HG02610 (cell line): ENCODE data around the gene TNFSF8.

Source experiments
- ATAC-seq: cut with Tn5 transposase; IDR thresholded peaks from one replicate; pipeline ENCODE4 v1.9.1; 2021; ENCODE audit warnings: mild to moderate bottlenecking, moderate library complexity; ENCODE audit not compliant: unreplicated experiment

TNFSF8 gene

DNA sequence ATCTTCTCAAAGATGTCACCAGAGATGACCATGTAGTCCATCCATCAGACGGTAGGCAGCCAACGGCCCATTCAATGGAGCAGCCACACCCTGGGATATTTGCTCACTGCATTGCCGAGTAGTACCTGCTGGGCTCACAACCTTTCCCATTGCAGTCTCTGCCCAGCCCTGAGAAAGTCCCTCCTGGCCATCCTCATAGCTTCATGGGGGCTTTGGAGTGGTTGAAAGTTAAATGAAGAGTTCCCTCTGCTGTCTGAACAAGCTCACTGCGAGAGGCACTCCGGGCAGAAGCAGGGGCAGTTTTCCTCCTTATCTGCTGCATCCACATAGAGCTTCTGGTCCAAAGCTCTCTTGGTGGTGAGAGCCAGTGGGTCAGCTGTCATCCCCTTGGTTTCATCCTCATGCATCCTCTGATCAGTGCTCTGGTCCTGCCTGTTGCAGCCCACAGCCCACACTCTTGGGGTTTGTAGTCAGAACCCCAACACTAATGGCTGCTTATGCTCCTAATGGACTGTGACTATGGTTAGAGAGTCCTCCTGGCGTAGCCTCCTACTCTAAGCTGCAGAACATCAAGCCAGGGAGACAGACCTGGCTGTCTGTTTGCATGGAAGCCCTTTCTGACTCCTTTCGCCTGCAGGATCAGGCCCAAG is 23.3 kb downstream of the TNFSF8 start:
- ATAC-seq: no peak

DNA sequence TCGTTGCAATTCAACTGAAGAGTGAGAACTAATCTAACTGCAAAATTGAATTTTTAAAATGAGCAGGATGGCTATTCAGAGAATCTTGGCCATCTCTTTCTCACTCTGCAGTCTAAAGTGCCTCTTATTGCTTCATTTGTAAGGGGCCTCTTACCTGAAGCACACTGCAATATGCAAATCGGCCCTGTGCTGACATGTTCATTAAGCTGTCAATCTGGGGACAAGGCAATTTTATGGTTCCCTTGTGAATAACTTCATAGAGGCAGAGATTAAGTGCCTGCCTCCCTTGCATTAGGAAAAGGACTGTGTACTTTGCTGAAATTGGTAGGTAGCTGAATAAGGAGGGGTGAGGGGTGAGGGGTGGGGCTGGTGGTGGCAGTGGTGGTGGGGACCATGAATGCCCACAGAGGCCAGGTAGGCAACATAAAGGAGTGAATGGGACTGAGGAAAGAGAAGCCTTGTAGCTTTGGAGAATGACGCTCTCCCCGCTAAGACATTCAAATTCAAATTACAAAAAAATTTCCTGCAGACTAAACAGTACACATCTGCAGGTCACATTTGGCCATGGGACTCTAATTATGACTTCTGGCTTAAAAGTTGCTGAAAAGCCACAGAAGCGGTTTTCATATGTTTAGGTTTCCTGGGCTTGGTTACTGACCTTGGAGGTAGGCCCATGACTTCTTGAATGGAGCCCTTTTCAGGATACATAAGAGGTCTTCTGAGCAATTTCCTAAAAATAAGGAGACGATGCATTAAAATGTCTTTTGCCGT is 25.0 kb downstream of the TNFSF8 start:
- ATAC-seq: no peak

DNA sequence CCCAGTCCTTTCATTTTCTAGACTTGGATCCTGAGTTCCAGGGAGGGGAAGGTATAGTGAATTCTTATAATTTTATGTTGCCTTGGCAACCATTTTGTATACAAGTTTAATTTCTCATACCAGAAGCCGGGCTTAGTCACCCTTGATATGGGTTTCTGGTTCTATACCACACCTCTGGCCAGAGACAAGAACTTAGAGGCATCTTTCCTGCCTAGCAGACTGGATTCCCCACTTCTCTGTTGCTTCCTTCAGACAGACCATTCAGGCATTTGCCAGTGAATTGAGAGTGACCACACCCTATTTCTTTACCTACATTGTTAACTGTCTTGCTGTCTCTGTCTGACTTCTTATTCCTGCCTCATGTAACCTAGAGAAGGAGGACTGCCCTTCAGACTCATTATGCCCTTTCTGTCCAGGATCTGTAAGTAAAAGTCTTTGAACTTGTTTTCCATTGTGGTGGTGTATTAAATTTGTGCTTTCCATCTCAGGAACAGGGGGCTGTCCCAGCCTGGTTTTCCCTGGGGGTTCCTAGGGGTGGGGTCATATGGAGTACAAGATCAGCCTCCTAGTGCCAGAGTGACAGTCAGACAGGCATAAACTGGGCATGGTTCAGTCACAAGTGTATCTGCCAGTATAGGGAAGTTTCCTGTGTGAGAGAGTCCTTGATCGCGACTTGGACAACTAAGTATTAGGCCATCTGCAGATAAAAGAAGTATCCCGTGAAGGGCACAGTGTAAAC is 27.4 kb downstream of the TNFSF8 start:
- ATAC-seq: peak; percentile 52

DNA sequence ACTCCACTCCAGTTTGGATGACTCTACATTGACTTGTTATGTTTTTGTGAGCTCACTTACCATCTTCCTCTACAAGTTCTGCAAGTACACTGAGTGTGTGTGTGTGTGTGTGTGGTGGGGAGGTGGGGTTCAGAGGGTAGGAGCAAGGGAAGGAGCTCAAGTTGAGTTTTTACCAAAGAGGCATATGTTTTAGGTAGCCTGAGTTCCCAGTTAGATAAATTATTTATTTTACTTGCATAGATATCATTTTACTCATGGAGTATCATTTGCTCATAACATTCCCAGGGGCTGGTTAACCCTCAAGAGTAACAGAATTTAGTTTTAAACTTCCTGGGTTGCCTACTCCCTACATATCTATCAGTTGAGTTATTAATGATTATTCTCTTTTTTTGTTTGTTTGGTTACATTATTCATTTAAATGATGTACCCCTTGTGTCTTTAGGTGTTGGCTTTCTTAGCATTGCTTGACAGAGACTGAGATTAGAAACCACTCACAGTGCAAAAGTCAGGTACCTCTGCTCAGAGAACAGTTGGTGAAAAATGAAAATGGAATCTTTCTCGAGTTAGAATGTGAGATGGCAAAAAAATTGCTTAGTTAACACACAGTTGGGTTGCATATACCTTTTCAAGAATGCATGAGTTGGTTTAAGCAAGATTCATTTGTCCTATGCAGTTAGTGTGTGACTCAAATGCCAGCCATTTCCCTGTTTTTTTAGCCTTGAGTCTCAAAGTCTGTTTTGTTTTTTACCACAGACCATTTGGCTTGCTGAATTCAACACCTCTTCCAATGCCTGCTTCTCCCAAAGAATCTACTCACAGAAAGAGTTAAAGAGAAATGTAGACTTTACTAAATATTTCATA is 29.2 kb downstream of the TNFSF8 start:
- ATAC-seq: no peak

DNA sequence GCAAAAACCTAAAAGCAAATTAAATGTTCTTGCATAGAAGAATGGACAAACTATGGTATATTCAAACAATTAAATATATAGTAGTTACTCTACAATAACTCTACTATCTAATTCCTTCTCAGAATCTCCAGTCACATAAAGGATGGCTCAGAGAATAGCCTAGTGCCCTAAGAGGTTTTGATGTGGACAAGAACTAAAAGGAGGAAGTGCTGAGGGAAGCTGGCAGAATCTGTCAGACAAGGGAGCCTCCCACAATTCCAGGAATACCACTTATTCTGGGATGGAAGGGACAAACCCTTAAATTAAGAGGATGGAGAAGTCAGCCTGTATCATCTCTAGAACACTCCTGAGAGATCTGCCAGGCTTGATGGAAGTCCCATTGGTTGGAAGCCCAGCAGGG is 30.4 kb downstream of the TNFSF8 start:
- ATAC-seq: no peak

DNA sequence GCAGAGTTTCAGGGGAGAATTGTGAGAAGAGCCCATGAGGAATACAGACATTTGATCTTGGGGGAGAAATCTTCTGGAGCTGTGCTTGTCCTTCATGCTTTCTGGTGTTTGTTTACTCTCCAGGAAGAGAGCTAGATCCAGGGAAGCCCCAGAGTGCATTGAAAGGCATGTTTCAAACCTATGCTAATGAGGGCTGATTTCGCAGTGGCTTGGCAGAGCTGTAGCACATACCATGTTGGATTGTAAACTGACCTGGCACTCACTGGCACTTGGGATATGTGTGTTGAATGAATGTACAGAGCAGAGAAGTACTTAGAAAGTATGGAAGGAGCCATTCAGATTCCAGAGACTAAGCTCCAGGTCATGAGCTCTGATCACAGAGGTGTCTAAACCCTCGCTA is 30.9 kb downstream of the TNFSF8 start:
- ATAC-seq: no peak

DNA sequence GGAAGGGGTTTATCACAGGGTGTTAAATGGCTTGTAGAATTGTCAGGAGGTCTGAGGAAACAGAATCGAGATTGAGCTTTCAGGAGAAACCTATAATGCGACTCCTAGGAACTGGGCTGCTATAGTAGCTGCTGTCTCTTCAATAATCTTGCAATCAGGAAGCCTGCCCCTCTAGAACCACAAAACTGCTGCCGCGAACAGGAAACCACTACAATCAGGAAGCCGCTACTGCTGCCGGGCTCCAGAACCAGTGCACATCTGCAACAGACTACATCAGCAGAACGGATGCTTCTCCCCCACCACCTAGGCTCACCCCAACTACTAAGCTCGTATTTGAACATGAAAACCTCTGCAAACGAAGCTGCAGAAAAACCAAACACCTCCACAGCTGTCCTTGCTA is 31.6 kb downstream of the TNFSF8 start:
- peak; percentile 60 for ATAC-seq

DNA sequence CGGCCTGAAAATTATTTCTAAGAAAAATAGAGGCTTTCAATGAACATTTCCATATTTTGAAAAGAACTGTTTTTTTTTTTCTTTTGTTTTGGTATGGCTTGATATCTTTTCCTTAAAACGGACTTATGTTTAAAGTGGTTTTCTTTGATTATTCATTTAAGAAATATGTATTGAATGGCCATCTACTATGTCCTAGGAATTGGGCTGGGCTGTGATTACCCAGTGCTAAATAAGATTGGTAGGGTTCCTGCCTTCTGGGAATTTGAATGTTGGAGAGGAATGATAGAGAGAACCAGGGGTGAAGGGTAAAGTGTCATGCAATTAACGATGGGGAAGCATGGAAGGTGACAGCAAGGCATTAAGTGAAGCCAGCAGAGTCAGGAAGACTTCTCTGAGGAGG is 33.2 kb downstream of the TNFSF8 start:
- ATAC-seq: no peak

DNA sequence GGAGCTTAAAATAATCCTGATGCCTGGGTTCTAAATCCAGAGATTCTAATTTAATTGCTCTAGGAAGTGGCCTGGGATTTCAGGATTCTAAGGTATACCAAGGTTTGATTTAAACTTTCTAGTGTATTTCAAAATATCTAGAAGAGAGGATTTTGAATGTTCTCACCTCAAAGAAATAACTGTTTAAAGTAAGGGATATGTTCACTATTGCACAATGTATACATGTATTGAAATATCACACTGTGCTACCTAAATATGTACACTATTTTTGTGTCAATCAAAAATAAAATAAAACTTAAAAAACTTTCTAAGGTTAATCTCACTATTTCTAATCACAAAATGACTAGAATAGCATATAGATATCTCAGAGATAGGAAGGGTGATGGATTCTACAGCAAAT is 34.0 kb downstream of the TNFSF8 start:
- ATAC-seq: no peak

DNA sequence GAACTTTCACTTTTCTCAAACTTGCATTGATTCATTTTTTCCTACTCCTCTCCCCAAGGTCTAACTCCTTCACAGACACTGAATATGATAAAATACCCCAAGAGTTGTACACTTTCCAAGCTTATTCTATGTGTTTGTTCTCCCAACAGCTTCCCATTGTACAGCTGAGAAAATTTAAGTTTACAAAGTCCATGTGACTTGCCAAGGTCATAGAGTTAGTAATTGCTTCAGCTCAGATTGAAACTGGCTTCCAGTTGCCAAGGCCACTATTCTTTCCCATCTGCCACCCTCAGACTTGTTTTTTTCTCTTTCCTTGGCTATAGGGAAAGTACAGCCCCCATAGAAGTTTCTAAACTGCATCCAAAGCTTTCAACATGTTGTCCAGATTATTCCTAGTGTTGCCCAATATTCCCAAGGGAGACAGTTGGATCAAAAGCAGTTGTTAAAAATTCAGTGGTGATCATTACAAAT is 34.8 kb downstream of the TNFSF8 start:
- ATAC-seq: no peak

DNA sequence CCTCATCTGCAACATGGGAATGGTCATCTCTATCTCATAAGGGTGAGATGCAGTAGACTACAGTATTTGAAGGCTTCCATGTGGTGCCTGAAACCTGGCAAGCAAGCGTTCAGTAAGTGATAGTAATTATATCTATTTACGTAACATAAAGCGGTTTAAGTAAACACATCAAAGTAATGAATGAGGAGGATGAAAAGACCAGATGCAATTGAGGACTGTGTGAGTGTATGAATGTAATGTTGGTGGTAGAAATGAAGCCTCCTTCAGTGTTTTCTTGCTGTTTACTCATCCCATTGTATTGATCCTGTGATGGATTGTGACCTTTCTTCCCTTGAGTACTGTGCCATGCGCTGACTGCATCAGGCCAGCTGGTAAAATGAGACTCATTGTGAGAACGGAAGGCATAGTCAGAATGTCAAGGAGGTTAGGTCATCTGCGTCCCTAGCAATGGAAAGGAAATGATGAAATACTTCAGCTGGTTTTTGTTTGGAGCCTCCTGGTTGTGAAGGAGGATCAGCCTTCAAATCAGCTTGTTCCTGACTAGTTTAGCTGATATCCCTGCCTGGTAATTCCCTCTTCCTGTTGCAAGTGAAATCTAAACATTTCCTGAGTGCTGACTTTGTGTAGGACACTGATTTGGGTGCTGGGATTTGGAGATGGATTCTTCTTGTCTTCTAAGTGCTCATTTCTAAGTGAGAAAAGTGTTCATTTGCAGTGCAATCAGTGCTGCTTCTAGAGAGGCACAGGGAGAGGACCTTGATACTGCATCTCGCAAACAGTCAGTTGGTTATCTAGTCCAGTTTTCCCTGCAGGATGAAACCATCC is 35.6 kb downstream of the TNFSF8 start:
- ATAC-seq: no peak

DNA sequence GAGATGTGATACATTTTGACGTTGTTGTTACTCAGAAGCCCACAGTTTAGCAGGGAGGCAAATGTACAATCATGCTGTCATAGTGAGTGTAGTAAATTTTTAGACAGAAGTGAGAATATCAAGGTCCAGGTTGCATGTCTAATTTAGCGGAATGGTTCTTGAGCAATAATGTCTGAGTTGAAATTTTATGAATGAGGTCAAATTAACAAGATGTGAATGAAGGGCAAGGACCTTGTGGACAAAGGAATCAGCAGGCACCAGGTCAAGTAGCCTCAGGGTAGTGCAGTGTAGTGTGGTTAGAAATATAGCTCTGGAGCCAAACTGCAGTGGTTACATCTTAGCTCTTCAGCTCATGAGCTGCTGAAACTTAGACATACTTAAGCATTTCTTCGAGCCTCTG is 36.2 kb downstream of the TNFSF8 start:
- ATAC-seq: no peak

DNA sequence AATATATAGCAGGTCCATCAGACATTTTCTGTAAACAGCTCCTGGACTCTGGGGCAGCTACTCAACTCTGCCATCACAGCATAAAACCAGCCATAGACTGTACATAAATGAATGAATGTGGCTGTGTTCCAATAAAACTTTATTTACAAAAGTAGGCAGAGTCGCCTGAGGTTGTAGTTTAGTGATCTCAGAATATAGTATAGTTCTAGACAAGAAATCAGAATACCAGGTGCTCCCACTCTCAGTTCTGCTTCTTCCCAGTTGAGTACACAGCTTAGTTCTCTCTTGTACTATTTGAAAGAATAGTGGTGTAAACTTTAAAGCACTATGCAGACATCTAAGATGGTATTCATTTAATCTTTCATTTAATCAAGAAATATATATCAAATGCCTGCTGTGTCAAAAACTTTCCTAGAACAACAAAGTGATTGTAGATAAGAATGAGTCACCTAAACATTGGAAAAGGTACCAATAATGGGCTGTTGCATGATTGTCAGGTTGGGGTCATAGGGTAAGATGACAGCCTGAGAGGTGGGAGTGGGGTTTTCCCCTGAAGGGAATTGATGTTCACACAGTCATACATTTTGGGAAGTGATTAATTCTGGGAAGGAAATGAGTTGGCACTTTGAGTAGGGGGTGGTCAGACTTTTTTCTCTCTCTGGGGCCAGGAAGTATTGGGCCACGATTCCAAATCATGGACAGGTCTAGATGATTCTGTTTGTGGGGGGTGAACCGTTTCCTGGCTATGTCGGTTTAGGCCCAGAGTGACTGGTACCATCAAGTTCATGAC is 37.0 kb downstream of the TNFSF8 start:
- ATAC-seq: peak; percentile 63

DNA sequence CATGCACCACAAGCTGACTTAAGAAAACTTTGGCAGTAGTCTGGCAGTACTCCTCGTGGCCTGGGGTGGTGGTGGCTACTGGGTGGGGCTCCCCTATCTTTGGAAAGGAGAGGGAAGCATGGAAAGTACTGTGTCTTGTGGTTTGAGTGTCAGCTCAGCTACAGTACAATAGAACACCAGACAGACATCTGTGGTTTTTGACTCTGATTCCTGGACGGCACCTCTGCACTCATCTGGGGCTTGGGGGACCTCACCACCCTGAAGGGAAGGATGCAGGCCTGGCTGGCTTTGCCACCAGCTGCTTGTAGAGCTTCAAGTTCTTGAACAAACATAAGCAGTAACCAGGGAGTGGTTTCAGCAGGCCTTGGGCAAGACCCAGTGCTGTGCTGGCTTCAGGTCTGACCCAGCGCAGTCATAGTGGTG is 40.6 kb downstream of the TNFSF8 start:
- no peak for ATAC-seq

DNA sequence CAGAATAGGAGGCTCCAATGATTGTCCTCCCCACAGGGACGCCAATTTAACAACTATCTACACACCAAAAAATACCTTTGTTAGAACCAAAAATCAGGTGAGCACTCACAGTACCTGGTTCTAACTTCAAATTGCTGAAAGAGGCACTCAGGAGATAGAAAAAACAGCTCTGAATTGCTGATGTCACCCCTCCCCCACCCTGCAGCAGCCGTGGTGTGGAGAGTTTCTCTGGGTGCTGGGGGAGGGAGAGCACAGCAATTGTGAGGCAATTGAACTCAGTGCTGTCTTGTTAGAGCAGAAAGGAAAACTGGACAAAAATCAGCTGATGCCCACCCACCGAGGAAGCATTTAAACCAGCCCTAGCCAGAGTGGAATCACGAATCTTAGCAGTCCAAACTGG is 41.8 kb downstream of the TNFSF8 start:
- ATAC-seq: no peak

DNA sequence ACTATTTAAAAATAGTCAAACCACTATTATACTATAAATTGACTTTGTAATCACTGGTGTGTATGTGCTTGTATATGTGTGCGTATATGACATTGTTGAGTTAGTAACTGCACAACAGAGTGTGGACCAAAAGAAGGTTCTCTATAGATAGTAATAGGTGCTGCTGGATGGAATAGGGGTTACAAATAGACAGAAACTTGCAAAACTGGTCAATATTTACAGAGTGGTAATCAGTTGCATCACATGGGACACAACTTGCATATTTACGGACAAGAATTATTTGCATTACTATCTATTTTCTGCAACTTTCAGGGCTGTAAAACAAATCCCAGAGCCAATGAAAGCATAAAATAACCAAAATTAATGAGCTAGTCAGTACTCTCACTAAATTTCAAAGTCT is 42.4 kb downstream of the TNFSF8 start:
- no peak for ATAC-seq

DNA sequence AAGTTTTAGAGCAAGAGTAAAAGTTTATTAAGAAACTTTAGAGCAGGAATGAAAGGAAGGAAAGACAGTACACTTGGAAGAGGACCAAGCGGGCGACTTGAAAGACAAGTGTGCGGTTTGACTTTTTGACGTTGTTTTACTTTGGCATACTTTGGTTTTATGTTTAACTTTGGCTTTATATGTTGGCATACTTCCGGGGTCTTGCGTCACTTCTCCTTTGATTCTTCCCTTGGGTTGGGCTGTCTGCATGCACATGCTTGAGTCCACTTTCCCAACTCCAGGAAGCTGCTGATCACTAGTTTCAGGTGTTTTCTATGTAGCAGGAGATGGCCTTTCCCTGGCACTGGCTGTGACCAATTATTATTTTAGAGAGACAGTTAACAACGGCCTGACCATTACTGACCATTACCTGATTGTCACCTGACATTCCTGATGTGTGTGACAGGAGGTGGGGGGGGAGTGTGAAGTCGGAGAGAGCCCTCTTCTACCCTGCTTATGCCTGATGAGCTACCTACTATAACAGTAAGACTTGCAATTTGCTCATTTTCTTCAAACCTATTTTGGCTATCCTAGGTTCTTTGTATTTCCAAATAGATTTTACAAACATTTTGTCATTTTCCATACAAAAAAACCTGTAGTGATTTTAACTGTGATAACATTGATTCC is 45.5 kb downstream of the TNFSF8 start:
- no peak for ATAC-seq

DNA sequence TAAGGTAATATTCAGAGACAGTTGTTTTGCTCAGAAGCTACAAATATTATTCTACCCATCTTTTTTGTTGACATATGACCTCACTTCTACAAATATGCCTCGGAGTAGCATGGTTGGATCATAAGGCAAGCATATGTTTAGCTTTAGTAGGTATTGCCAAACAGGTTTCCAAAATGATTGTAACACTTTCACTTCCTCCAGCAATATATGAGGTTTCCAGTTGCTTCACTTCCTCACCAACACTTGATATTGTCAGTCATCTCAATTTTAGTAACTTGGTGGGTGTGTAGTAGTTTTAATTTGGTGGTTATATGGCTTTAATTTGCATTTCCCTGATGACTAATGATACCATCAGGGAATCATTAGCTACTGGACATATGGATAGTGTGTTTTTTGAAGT is 46.7 kb downstream of the TNFSF8 start:
- no peak for ATAC-seq

DNA sequence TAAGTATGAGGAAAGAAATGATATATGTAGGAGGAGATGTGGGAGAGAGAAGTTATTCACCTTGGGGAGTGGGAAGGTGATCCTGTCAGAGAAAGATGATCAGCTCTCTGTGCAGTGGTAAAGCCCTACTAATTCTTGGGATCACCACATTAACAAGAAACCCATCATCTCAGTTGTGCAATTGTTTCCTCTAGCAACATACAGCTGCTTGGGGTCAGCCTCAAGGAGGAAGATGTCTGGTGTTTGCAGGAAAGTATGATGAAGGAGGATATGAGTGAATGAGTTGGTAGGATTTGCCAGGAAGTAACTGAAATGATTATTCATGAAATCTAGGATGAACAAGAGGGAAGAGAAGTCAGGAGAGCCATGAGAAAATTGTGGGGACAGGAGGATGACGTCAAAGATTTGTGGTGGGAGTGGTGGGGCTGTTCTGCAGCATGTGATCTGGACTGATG is 50.1 kb downstream of the TNFSF8 start:
- no peak for ATAC-seq
